ENCODE measurements around the gene TRIM24.

GRCh38 chr7:138481447-138482380 lies 21.7 kb downstream of the TRIM24 start:
- no peak for TF ChIP-seq CTCF (conservative IDR thresholded peaks at IDR 0.05; ENCODE audit: low read depth, low read length)
- no peak for TF ChIP-seq EZH2 (IDR thresholded peaks at IDR 0.05; ENCODE audit: borderline replicate concordance, low read depth, low read length, poor library complexity, severe bottlenecking)

Measured in A673 (cell line).